ENCODE results near the gene P2RX6.
A peak's percentile ranks its signal among the peaks of the same experiment; 100 is the strongest.

Gene P2RX6

GRCh38 chr22:21015466-21016006 is 571 bp downstream of the P2RX6 start:
- no peak for DNase-seq

- DNase-seq: no peak
Observed at GRCh38 chr22:21016644-21017420, 1.9 kb downstream of the P2RX6 start.

GRCh38 chr22:21018314-21018713 is 3.3 kb downstream of the P2RX6 start:
- DNase-seq: no peak

- peak in 1 of 2 donors; percentile 4 for DNase-seq
Observed at GRCh38 chr22:21020802-21021429, 6.0 kb downstream of the P2RX6 start.

GRCh38 chr22:21022507-21022906 is 7.5 kb downstream of the P2RX6 start:
- DNase-seq: no peak

GRCh38 chr22:21022955-21023614 is 8.1 kb downstream of the P2RX6 start:
- no peak for DNase-seq

- DNase-seq: no peak
Observed at GRCh38 chr22:21025266-21025665, 10.3 kb downstream of the P2RX6 start.

GRCh38 chr22:21025763-21026755 is 11.1 kb downstream of the P2RX6 start:
- no peak for DNase-seq

GRCh38 chr22:21026783-21027692 is 12.1 kb downstream of the P2RX6 start:
- DNase-seq: no peak

- no peak for DNase-seq
Observed at GRCh38 chr22:21028277-21029251, 13.6 kb downstream of the P2RX6 start.

GRCh38 chr22:21029486-21030025 is 14.6 kb downstream of the P2RX6 start:
- no peak for DNase-seq

GRCh38 chr22:21030032-21030431 is 15.1 kb downstream of the P2RX6 start:
- DNase-seq: no peak

- no peak for DNase-seq
Observed at GRCh38 chr22:21030621-21031544, 15.9 kb downstream of the P2RX6 start.

- no peak for DNase-seq
Observed at GRCh38 chr22:21031545-21032036, 16.6 kb downstream of the P2RX6 start.

GRCh38 chr22:21032037-21032867 is 17.3 kb downstream of the P2RX6 start, which contains the start of gene SLC7A4:
SLC7A4 (minus strand) TSS chr22:21032561; CDS start chr22:21031812, 749 bp downstream.
- DNase-seq: no peak

GRCh38 chr22:21032868-21033688 is 18.1 kb downstream of the P2RX6 start:
- DNase-seq: no peak
